Measurements from ENCODE around the gene SPTB.

The SPTB gene

GRCh38 chr14:64846319-64846718, 33.4 kb downstream of the SPTB start:
- in situ Hi-C loops (cut with HindIII; ENCODE audit: low pct_ligation_motif_present, low sequenced_read_pairs), result no loop called here
- Histone ChIP-seq H3K36me3 (replicated peaks) (no peaks in the 10 kb centered on the region), H3K27ac (no peak overlapping the region), H3K4me3 (ENCODE audit: low read depth, low read length) (no peak overlapping the region), H3K27me3 (replicated peaks) (peaks cover 40% of the 10 kb centered on the region)
- TF ChIP-seq CTCF (IDR thresholded peaks at IDR 0.05; ENCODE audit: low read depth, low read length, missing control alignments), result no peak
- no peak for DNase-seq

- peak; percentile 12 for DNase-seq
- no peak overlapping the region for H3K27ac ChIP-seq
- H3K4me3 ChIP-seq (ENCODE audit: low read depth, low read length), result no peak overlapping the region
- peaks cover 40% of the 10 kb centered on the region for H3K27me3 ChIP-seq (replicated peaks)
- no peaks in the 10 kb centered on the region for H3K36me3 ChIP-seq (replicated peaks)
- in situ Hi-C loops (cut with HindIII; ENCODE audit: low pct_ligation_motif_present, low sequenced_read_pairs), result no loop called here
- no peak for TF ChIP-seq CTCF (IDR thresholded peaks at IDR 0.05; ENCODE audit: low read depth, low read length, missing control alignments)
Measured at GRCh38 chr14:64845878-64846277, 33.8 kb downstream of the SPTB start.

DNA sequence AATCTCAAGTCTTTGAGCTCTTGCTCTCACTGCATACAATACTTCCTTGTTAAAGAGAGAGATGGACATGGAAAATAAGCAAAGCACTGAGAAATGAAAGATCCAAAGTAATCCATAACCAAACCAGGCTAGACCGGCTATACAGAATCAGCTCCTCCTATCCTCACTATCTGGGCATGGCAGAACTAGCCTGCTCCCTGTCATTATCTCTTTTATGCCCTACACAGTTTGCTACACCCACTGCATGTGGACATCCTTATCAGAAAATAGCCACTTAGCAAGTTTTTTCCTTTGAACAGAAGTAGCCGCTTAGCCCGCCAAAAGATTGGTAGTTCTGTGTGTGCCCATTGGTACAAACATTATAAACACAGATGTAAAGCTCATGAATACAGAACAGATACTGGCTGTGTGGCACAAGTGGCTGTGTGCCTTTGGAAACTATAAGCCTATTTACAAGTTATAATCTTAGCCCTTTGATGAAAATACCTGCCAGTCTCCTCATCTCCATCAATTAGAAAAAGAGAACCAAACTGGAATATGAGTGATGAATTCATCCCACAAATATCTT, 34.7 kb downstream of the SPTB start:
- Histone ChIP-seq H3K27ac (no peak overlapping the region), H3K27me3 (replicated peaks) (peaks cover 40% of the 10 kb centered on the region), H3K36me3 (replicated peaks) (no peaks in the 10 kb centered on the region), H3K4me3 (ENCODE audit: low read depth, low read length) (no peak overlapping the region)
- in situ Hi-C loops (cut with HindIII; ENCODE audit: low pct_ligation_motif_present, low sequenced_read_pairs), result no loop called here
- DNase-seq, result no peak
- no peak for TF ChIP-seq CTCF (IDR thresholded peaks at IDR 0.05; ENCODE audit: low read depth, low read length, missing control alignments)

DNA sequence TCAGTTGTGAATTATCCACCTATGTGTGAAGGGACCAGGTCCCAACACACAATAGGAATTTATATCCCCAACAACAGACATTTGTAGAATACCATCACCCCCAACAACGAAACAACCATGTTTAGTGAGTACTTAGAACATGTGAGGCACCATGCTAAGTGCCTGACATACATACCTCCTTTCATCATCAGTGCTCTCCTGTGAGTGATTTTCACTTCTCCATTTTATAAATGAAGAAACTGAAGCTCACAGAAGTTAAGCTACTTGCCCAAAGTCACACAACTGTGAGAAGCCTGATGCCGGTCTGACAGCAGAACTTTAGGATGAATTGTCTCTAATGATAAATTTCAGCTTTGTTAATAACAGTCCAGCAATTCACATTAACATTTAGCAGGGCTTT, 35.4 kb downstream of the SPTB start:
- Histone ChIP-seq H3K36me3 (replicated peaks) (no peaks in the 10 kb centered on the region), H3K4me3 (ENCODE audit: low read depth, low read length) (no peak overlapping the region), H3K27me3 (replicated peaks) (peaks cover 38% of the 10 kb centered on the region), H3K27ac (no peak overlapping the region)
- DNase-seq, result no peak
- TF ChIP-seq CTCF (IDR thresholded peaks at IDR 0.05; ENCODE audit: low read depth, low read length, missing control alignments), result no peak
- in situ Hi-C loops (cut with HindIII; ENCODE audit: low pct_ligation_motif_present, low sequenced_read_pairs), result no loop called here

DNA sequence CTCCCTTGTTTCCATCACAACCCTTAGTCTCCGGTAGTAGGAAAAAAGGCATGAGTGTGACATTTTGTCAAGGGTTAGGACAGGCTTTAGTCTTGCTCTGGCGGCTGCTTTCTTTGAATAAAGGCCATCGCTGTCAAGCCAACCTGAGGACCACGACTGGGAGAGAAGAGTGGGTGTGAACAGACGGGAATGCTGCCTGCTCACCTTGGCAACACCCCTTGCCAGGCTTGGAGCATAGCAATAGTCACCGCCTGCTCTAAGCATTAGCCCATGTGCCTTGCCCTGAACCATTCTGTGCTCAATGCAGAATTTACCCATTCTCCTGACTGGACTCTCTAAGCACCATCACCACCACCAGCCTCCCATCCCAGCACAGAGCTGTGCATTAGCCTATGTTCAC, 36.2 kb downstream of the SPTB start:
- Histone ChIP-seq H3K36me3 (replicated peaks) (no peaks in the 10 kb centered on the region), H3K27me3 (replicated peaks) (peaks cover 38% of the 10 kb centered on the region), H3K27ac (no peak overlapping the region), H3K4me3 (ENCODE audit: low read depth, low read length) (no peak overlapping the region)
- DNase-seq, result no peak
- TF ChIP-seq CTCF (IDR thresholded peaks at IDR 0.05; ENCODE audit: low read depth, low read length, missing control alignments), result no peak
- in situ Hi-C loops (cut with HindIII; ENCODE audit: low pct_ligation_motif_present, low sequenced_read_pairs), result no loop called here
